CD14-positive monocyte (primary cell): ENCODE results near the gene ING4. TPM values are rescaled to one million over a fixed set of nuclear protein-coding genes. Genes with fewer than 3 reads are reported as not detected.

Experiments
- DNase-seq, 3 donors: peaks; one replicate each; pipeline ENCODE4 v3.0.0-alpha.2; 2011 to 2022
- H2AFZ ChIP-seq: 2 replicates; pipeline ENCODE4 v1.6.0; 2012; ENCODE audit warnings: mild to moderate bottlenecking, low read depth, low read length, inconsistent platforms; ENCODE audit not compliant: insufficient read depth, poor library complexity, severe bottlenecking
- H3K27ac ChIP-seq, 2 donors: 1 replicate in 1 of 2; 2 replicates in 1 of 2; pipeline ENCODE4 v1.5.1; 2012 to 2013; ENCODE audit warnings: low read length in 2 of 2, control low read depth in 1 of 2, inconsistent platforms in 1 of 2, low read depth in 1 of 2, mild to moderate bottlenecking in 1 of 2
- H3K27me3 ChIP-seq, 2 donors: one replicate each; pipeline versions ENCODE4 v1.6.0 to v1.6.1; 2011 to 2013; ENCODE audit warnings: low read length in 2 of 2; ENCODE audit not compliant: control insufficient read depth in 2 of 2, insufficient read depth in 2 of 2
- H3K36me3 ChIP-seq, 2 donors: replicated peaks in 1 of 2; 1 replicate in 1 of 2; 2 replicates in 1 of 2; pipeline versions ENCODE4 v1.5.1 to v1.6.1; 2012 to 2013; ENCODE audit warnings: low read length in 2 of 2, control low read depth in 1 of 2, inconsistent platforms in 1 of 2, mild to moderate bottlenecking in 1 of 2; ENCODE audit not compliant: insufficient read depth in 2 of 2, control insufficient read depth in 1 of 2
- H3K4me1 ChIP-seq, 2 donors: 1 replicate in 1 of 2; 2 replicates in 1 of 2; pipeline versions ENCODE4 v1.5.1 to v1.6.1; 2012 to 2013; ENCODE audit warnings: low read length in 2 of 2, control low read depth in 1 of 2, inconsistent platforms in 1 of 2, mild to moderate bottlenecking in 1 of 2, moderate library complexity in 1 of 2; ENCODE audit not compliant: insufficient read depth in 2 of 2, control insufficient read depth in 1 of 2
- H3K4me2 ChIP-seq: replicated peaks from 2 replicates; pipeline ENCODE3; 2012; ENCODE audit warnings: low read length, moderate library complexity, mild to moderate bottlenecking; ENCODE audit not compliant: poor library complexity, severe bottlenecking; ENCODE audit errors: extremely low read depth
- H3K4me3 ChIP-seq, 3 experiments: fragments of 200-600 bp in 1 of 3; sonication (generic) in 1 of 3; replicated peaks in 1 of 3; 1 replicate in 2 of 3; 2 replicates in 1 of 3; pipeline ENCODE4 v1.5.1; 2011 to 2013; ENCODE audit warnings: low read length in 3 of 3, mild to moderate bottlenecking in 3 of 3, control low read depth in 2 of 3, low read depth in 2 of 3, inconsistent platforms in 1 of 3, moderate library complexity in 1 of 3
- H3K79me2 ChIP-seq: 2 replicates; pipeline ENCODE4 v1.6.0; 2012; ENCODE audit warnings: mild to moderate bottlenecking, control low read depth, inconsistent platforms, low read length, moderate library complexity; ENCODE audit not compliant: insufficient read depth
- H3K9ac ChIP-seq: 2 replicates; pipeline ENCODE4 v1.6.0; 2017; ENCODE audit warnings: low read length, mild to moderate bottlenecking; ENCODE audit not compliant: insufficient read depth, poor library complexity, severe bottlenecking
- H3K9me3 ChIP-seq, 2 donors: replicated peaks in 1 of 2; 1 replicate in 1 of 2; 2 replicates in 1 of 2; pipeline versions ENCODE4 v1.5.1 to v1.6.1; 2012 to 2013; ENCODE audit warnings: low read length in 2 of 2, control low read depth in 1 of 2; ENCODE audit not compliant: control insufficient read depth in 1 of 2, insufficient read depth in 1 of 2
- H4K20me1 ChIP-seq: 2 replicates; pipeline ENCODE4 v1.6.0; 2012; ENCODE audit warnings: mild to moderate bottlenecking, low read length, control low read depth, moderate library complexity; ENCODE audit not compliant: insufficient read depth
- H3K27ac Mint-ChIP-seq, 7 donors: one replicate each; pipeline ENCODE4 v1.8.0; 2020; ENCODE audit warnings: mild to moderate bottlenecking in 7 of 7, mixed read lengths in 7 of 7, moderate library complexity in 6 of 7, inconsistent platforms in 2 of 7
- H3K27me3 Mint-ChIP-seq, 3 donors: one replicate each; pipeline ENCODE4 v1.8.0; 2021 to 2022; ENCODE audit warnings: low read depth in 3 of 3, mild to moderate bottlenecking in 3 of 3, mixed read lengths in 3 of 3, moderate library complexity in 3 of 3, inconsistent platforms in 1 of 3
- H3K36me3 Mint-ChIP-seq, 2 donors: one replicate each; pipeline ENCODE4 v1.8.0; 2020; ENCODE audit warnings: mixed read lengths in 2 of 2, inconsistent platforms in 1 of 2, mild to moderate bottlenecking in 1 of 2
- H3K4me1 Mint-ChIP-seq: one replicate; pipeline ENCODE4 v1.8.0; 2020; ENCODE audit warnings: mild to moderate bottlenecking, mixed read lengths
- H3K4me3 Mint-ChIP-seq, 2 donors: one replicate each; pipeline ENCODE4 v1.8.0; 2020; ENCODE audit warnings: mild to moderate bottlenecking in 2 of 2, mixed read lengths in 2 of 2, moderate library complexity in 1 of 2
- H3K9me3 Mint-ChIP-seq, 7 donors: one replicate each; pipeline ENCODE4 v1.8.0; 2020 to 2022; ENCODE audit warnings: mixed read lengths in 7 of 7, mild to moderate bottlenecking in 6 of 7, moderate library complexity in 6 of 7, inconsistent platforms in 2 of 7
- CTCF ChIP-seq: fragments of 200-600 bp; IDR thresholded peaks from one replicate; pipeline ENCODE4 v1.8.0; 2022; ENCODE audit warnings: antibody characterized with exemption, mild to moderate bottlenecking
- WGBS: methylation state at CpG from one replicate; pipeline ENCODE4 v1.1.5; 2013; ENCODE audit warnings: missing lambda C conversion rate; ENCODE audit not compliant: insufficient coverage; 5-methylcytosine and 5-hydroxymethylcytosine counted together
- intact Hi-C, 2 donors: fragments of 100-400 bp; cut with micrococcal nuclease; formaldehyde crosslinking; loops; one replicate each; pipeline versions ENCODE4 v1.15.0 to v1.15.1; 2023
- polyA plus RNA-seq, 3 donors: library from polyadenylated mRNA; depleted of rRNA in 1 of 3; unstranded in 2 of 3; stranded (reverse) in 1 of 3; fragments of 300-500 nt in 2 of 3; fragments of >200 nt in 1 of 3; fragmentation: Illumina TruSeq in 2 of 3; gene quantifications; 1 replicate in 2 of 3; 2 replicates in 1 of 3; pipeline ENCODE4 v1.2.3, GENCODE V29; 2012 to 2021

ING4 gene
- polyA plus RNA-seq, 3 donors = 62.2 to 67.1 (median 64.0) TPM

- intact Hi-C loops = no loop called here
- Histone ChIP-seq H4K20me1 (no peaks in the 10 kb centered on the region), H3K4me1 (peaks cover 39 to 48% of the 10 kb centered on the region in 2 donors), H3K27ac (peak overlapping the region in 1 of 2 donors; percentile 46), H3K9ac (peak overlapping the region; percentile 27), H3K36me3 (no peaks in the 10 kb centered on the region), H3K4me3 (peak overlapping the region in 1 of 3 experiments; percentile 68), H3K27me3 (no peaks in the 10 kb centered on the region), H3K79me2 (no peaks in the 10 kb centered on the region), H3K4me2 (peak overlapping the region; percentile 78), H3K9me3 (peaks cover 0 to 7% of the 10 kb centered on the region in 2 donors), H2AFZ (peak overlapping the region; percentile 73)
- peaks cover 0 to 3% (median 0%) of the 10 kb centered on the region in 7 donors for H3K9me3 Mint-ChIP-seq
- no peaks in the 10 kb centered on the region for H3K36me3 Mint-ChIP-seq
- peak overlapping the region in 2 of 7 donors; percentile 13 to 54 for H3K27ac Mint-ChIP-seq
- no peak for DNase-seq
- TF ChIP-seq CTCF = no peak
- H3K4me3 Mint-ChIP-seq = peak overlapping the region; percentile 60 to 73
- H3K27me3 Mint-ChIP-seq = peaks cover 0 to 3% (median 3%) of the 10 kb centered on the region in 3 donors
- 32% methylated on average over 7 of the region's 7 CpGs for WGBS
- peaks cover 42% of the 10 kb centered on the region for H3K4me1 Mint-ChIP-seq
Measured at GRCh38 chr12:6612652-6613014, 50.3 kb downstream of the ING4 start.

- H2AFZ ChIP-seq = peak overlapping the region; percentile 73
- H3K4me1 Mint-ChIP-seq = peaks cover 41% of the 10 kb centered on the region
- H4K20me1 ChIP-seq = no peaks in the 10 kb centered on the region
- H3K4me1 ChIP-seq = peaks cover 38 to 50% of the 10 kb centered on the region in 2 donors
- no peaks in the 10 kb centered on the region for H3K36me3 ChIP-seq
- peaks cover 0 to 3% (median 0%) of the 10 kb centered on the region in 7 donors for H3K9me3 Mint-ChIP-seq
- WGBS = 27% methylated on average over 3 of the region's 6 CpGs
- peak overlapping the region in 1 of 3 experiments; percentile 68 for H3K4me3 ChIP-seq
- no peak for DNase-seq
- no peak overlapping the region for H3K27ac ChIP-seq
- no peaks in the 10 kb centered on the region for H3K27me3 ChIP-seq
- H3K27ac Mint-ChIP-seq = peak overlapping the region in 1 of 7 donors; percentile 13
- no peak for TF ChIP-seq CTCF
- H3K4me2 ChIP-seq = no peak overlapping the region
- intact Hi-C loops = no loop called here
- no peaks in the 10 kb centered on the region for H3K36me3 Mint-ChIP-seq
- peaks cover 0 to 3% (median 1%) of the 10 kb centered on the region in 3 donors for H3K27me3 Mint-ChIP-seq
- H3K9ac ChIP-seq = no peak overlapping the region
- peaks cover 0 to 7% of the 10 kb centered on the region in 2 donors for H3K9me3 ChIP-seq
- no peaks in the 10 kb centered on the region for H3K79me2 ChIP-seq
- peak overlapping the region in 1 of 2 donors; percentile 60 for H3K4me3 Mint-ChIP-seq
Measured at GRCh38 chr12:6612247-6612646, 50.7 kb downstream of the ING4 start.
